ENCODE data around the gene KIRREL2. TPM values are rescaled to one million over a fixed set of nuclear protein-coding genes. Genes with fewer than 3 reads are reported as not detected.
"Not testable (repeated sequence)": the region's sequence is repeated elsewhere in the genome, so short reads cannot be mapped to it uniquely, and the experiment has no call there.

KIRREL2 gene
- total RNA-seq, 1 experiment from 2014 or later = not detected

- intact Hi-C loops (cut with micrococcal nuclease) = no loop called here
- peak; percentile 23 for DNase-seq (ENCODE audit: unreplicated experiment)
- TF ChIP-seq CTCF (IDR thresholded peaks at IDR 0.05; ENCODE audit: unreplicated experiment) = no peak
- Mint-ChIP-seq H3K27ac (ENCODE audit: low read depth, unreplicated experiment) (no peak within 1 kb of the TSS), H3K36me3 (ENCODE audit: insufficient read depth, unreplicated experiment) (no peaks in the 10 kb centered on the region), H3K4me1 (ENCODE audit: insufficient read depth, unreplicated experiment) (peaks cover 6% of the 10 kb centered on the region), H3K4me3 (ENCODE audit: unreplicated experiment) (peak within 1 kb of the TSS; percentile 55), H3K9me3 (ENCODE audit: unreplicated experiment) (no peaks in the 10 kb centered on the region), H3K27me3 (ENCODE audit: insufficient read depth, unreplicated experiment) (peaks cover 34% of the 10 kb centered on the region)
- no TSS peak for BruUV-seq (replicated peaks)
- ChIA-PET POLR2A (interaction anchor here (1.1 to 1.7 kb wide), 2 partner anchors 11 to 12 kb away, joined by 3 to 6 read pairs; partner anchors contain the start of gene KIRREL2), CTCF (no interaction called here)
Measured at GRCh38 chr19:35868172-35868822, 11.6 kb downstream of the KIRREL2 start, which contains the start of gene APLP1. APLP1 (plus strand) TSS chr19:35868574; CDS start chr19:35868637, 63 bp downstream.

GRCh38 chr19:35868823-35869326, 12.2 kb downstream of the KIRREL2 start:
- Mint-ChIP-seq H3K4me3 (ENCODE audit: unreplicated experiment) (peak overlapping the region; percentile 55), H3K27me3 (ENCODE audit: insufficient read depth, unreplicated experiment) (peaks cover 34% of the 10 kb centered on the region), H3K4me1 (ENCODE audit: insufficient read depth, unreplicated experiment) (peaks cover 6% of the 10 kb centered on the region), H3K27ac (ENCODE audit: low read depth, unreplicated experiment) (no peak overlapping the region), H3K36me3 (ENCODE audit: insufficient read depth, unreplicated experiment) (no peaks in the 10 kb centered on the region), H3K9me3 (ENCODE audit: unreplicated experiment) (no peaks in the 10 kb centered on the region)
- DNase-seq (ENCODE audit: unreplicated experiment) = no peak
- no TSS peak for BruUV-seq (replicated peaks)
- ChIA-PET CTCF (no interaction called here), POLR2A (interaction anchor here (1.1 to 1.7 kb wide), 2 partner anchors 11 to 12 kb away, joined by 3 to 6 read pairs; partner anchors contain the start of gene KIRREL2)
- intact Hi-C loops (cut with micrococcal nuclease) = no loop called here
- TF ChIP-seq CTCF (IDR thresholded peaks at IDR 0.05; ENCODE audit: unreplicated experiment) = no peak

- POLR2A ChIA-PET = interaction anchor here (1.3 to 1.7 kb wide), 2 partner anchors 10 kb away, joined by 3 to 6 read pairs; no protein-coding TSS in a partner anchor
- H3K4me1 Mint-ChIP-seq (ENCODE audit: insufficient read depth, unreplicated experiment) = peaks cover 6% of the 10 kb centered on the region
- TF ChIP-seq CTCF (IDR thresholded peaks at IDR 0.05; ENCODE audit: unreplicated experiment) = no peak
- no peak overlapping the region for H3K27ac Mint-ChIP-seq (ENCODE audit: low read depth, unreplicated experiment)
- no peaks in the 10 kb centered on the region for H3K36me3 Mint-ChIP-seq (ENCODE audit: insufficient read depth, unreplicated experiment)
- DNase-seq (ENCODE audit: unreplicated experiment) = no peak
- peak overlapping the region; percentile 55 for H3K4me3 Mint-ChIP-seq (ENCODE audit: unreplicated experiment)
- no peaks in the 10 kb centered on the region for H3K9me3 Mint-ChIP-seq (ENCODE audit: unreplicated experiment)
- BruUV-seq (replicated peaks) = no TSS peak
- CTCF ChIA-PET = no interaction called here
- peaks cover 34% of the 10 kb centered on the region for H3K27me3 Mint-ChIP-seq (ENCODE audit: insufficient read depth, unreplicated experiment)
- intact Hi-C loops (cut with micrococcal nuclease) = no loop called here
Measured at GRCh38 chr19:35869327-35870123, 12.8 kb downstream of the KIRREL2 start.

- H3K27ac Mint-ChIP-seq (ENCODE audit: low read depth, unreplicated experiment); H3K4me3 Mint-ChIP-seq (ENCODE audit: unreplicated experiment); DNase-seq (ENCODE audit: unreplicated experiment); H3K4me1 Mint-ChIP-seq (ENCODE audit: insufficient read depth, unreplicated experiment); CTCF ChIA-PET; BruUV-seq (replicated peaks); H3K36me3 Mint-ChIP-seq (ENCODE audit: insufficient read depth, unreplicated experiment); H3K9me3 Mint-ChIP-seq (ENCODE audit: unreplicated experiment); intact Hi-C loops (cut with micrococcal nuclease): not testable (repeated sequence)
- peaks cover 28% of the 10 kb centered on the region for H3K27me3 Mint-ChIP-seq (ENCODE audit: insufficient read depth, unreplicated experiment)
- POLR2A ChIA-PET = interaction anchor here (1.3 kb wide), 1 partner anchor 9 kb away, joined by 3 read pairs; no protein-coding TSS in a partner anchor
Measured at GRCh38 chr19:35870124-35870736, 13.5 kb downstream of the KIRREL2 start.
